ENCODE data around the gene CHD1. TPM values are rescaled to one million over a fixed set of nuclear protein-coding genes. Genes with fewer than 3 reads are reported as not detected.

The CHD1 gene
- total RNA-seq, 1 experiment from 2014 or later, result 52.5 TPM

GRCh38 chr5:98813755-98814154 lies 115.1 kb downstream of the CHD1 start:
- POLR2A ChIA-PET, result no interaction called here
- peaks cover 6% of the 10 kb centered on the region; the same call in 1 of the 2 replicates for H3K9me3 ChIP-seq
- H3K36me3 ChIP-seq (ENCODE audit: control insufficient read depth, insufficient read depth, low read length), result no peaks in the 10 kb centered on the region
- no peak overlapping the region for H3K4me3 ChIP-seq (ENCODE audit: low read depth, low read length)
- no peaks in the 10 kb centered on the region for H3K4me1 Mint-ChIP-seq (ENCODE audit: low read depth, unreplicated experiment)
- no TSS peak for BruUV-seq (replicated peaks)
- CTCF ChIA-PET, result no interaction called here
- intact Hi-C loops (cut with micrococcal nuclease; ENCODE audit: unreplicated experiment), result no loop called here
- no peaks in the 10 kb centered on the region for H3K4me1 ChIP-seq
- no peak overlapping the region for H3K4me3 Mint-ChIP-seq (ENCODE audit: unreplicated experiment)
- no peak overlapping the region for H3K27ac Mint-ChIP-seq (ENCODE audit: unreplicated experiment)
- no peak for DNase-seq
- no peaks in the 10 kb centered on the region for H3K27me3 Mint-ChIP-seq (ENCODE audit: insufficient read depth, unreplicated experiment)
- peaks cover under 1% of the 10 kb centered on the region for H3K9me3 Mint-ChIP-seq (ENCODE audit: unreplicated experiment)
- no peaks in the 10 kb centered on the region for H3K36me3 Mint-ChIP-seq (ENCODE audit: insufficient read depth, unreplicated experiment)
- no peak for TF ChIP-seq CTCF (IDR thresholded peaks at IDR 0.05; ENCODE audit: insufficient read depth in 1 of 2, low read depth in 1 of 2, low read length in 1 of 2, severe bottlenecking in 1 of 2, unreplicated experiment in 1 of 2)
- H3K27me3 ChIP-seq (replicated peaks; ENCODE audit: control insufficient read depth, insufficient read depth, low read length), result no peaks in the 10 kb centered on the region

DNA sequence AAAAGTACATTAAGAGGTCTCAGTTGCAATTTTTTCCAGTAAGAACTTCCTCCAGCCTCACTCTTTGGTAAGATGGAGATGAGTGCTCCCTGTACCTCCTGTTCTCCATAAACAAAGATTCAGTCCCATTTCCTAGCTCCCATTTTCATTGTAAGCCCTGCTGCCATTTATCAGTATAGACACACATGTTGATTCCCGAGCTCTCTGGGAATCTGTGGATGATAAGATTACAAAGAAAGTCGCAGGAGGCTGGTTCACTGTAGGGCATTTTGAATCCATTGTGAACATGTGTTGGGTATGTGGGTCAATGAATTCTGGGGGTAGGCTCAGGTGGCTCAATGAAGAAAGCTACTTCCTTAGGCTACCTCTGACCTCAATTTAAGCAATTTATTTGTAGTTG lies 118.6 kb downstream of the CHD1 start:
- no peak for TF ChIP-seq CTCF (IDR thresholded peaks at IDR 0.05; ENCODE audit: insufficient read depth in 1 of 2, low read depth in 1 of 2, low read length in 1 of 2, severe bottlenecking in 1 of 2, unreplicated experiment in 1 of 2)
- no peaks in the 10 kb centered on the region for H3K27me3 Mint-ChIP-seq (ENCODE audit: insufficient read depth, unreplicated experiment)
- H3K9me3 Mint-ChIP-seq (ENCODE audit: unreplicated experiment), result peaks cover 18% of the 10 kb centered on the region
- intact Hi-C loops (cut with micrococcal nuclease; ENCODE audit: unreplicated experiment), result no loop called here
- Histone ChIP-seq H3K9me3 (peaks cover 7% of the 10 kb centered on the region; the same call in 1 of the 2 replicates), H3K4me1 (no peaks in the 10 kb centered on the region), H3K27me3 (replicated peaks; ENCODE audit: control insufficient read depth, insufficient read depth, low read length) (no peaks in the 10 kb centered on the region), H3K4me3 (ENCODE audit: low read depth, low read length) (no peak overlapping the region), H3K36me3 (ENCODE audit: control insufficient read depth, insufficient read depth, low read length) (no peaks in the 10 kb centered on the region)
- BruUV-seq (replicated peaks), result no TSS peak
- H3K4me3 Mint-ChIP-seq (ENCODE audit: unreplicated experiment), result no peak overlapping the region
- ChIA-PET POLR2A (no interaction called here), CTCF (no interaction called here)
- no peak overlapping the region for H3K27ac Mint-ChIP-seq (ENCODE audit: unreplicated experiment)
- H3K4me1 Mint-ChIP-seq (ENCODE audit: low read depth, unreplicated experiment), result no peaks in the 10 kb centered on the region
- DNase-seq, result no peak
- no peaks in the 10 kb centered on the region for H3K36me3 Mint-ChIP-seq (ENCODE audit: insufficient read depth, unreplicated experiment)

GRCh38 chr5:98807806-98808205 lies 121.0 kb downstream of the CHD1 start:
- H3K27me3 ChIP-seq (replicated peaks; ENCODE audit: control insufficient read depth, insufficient read depth, low read length), result no peaks in the 10 kb centered on the region
- TF ChIP-seq CTCF (IDR thresholded peaks at IDR 0.05; ENCODE audit: insufficient read depth in 1 of 2, low read depth in 1 of 2, low read length in 1 of 2, severe bottlenecking in 1 of 2, unreplicated experiment in 1 of 2), result no peak
- no peak overlapping the region for H3K27ac Mint-ChIP-seq (ENCODE audit: unreplicated experiment)
- H3K4me3 ChIP-seq (ENCODE audit: low read depth, low read length), result no peak overlapping the region
- peaks cover 18% of the 10 kb centered on the region for H3K9me3 Mint-ChIP-seq (ENCODE audit: unreplicated experiment)
- ChIA-PET POLR2A (no interaction called here), CTCF (no interaction called here)
- H3K9me3 ChIP-seq, result peaks cover 7% of the 10 kb centered on the region; the same call in 1 of the 2 replicates
- BruUV-seq (replicated peaks), result no TSS peak
- intact Hi-C loops (cut with micrococcal nuclease; ENCODE audit: unreplicated experiment), result no loop called here
- H3K27me3 Mint-ChIP-seq (ENCODE audit: insufficient read depth, unreplicated experiment), result no peaks in the 10 kb centered on the region
- no peaks in the 10 kb centered on the region for H3K36me3 ChIP-seq (ENCODE audit: control insufficient read depth, insufficient read depth, low read length)
- H3K36me3 Mint-ChIP-seq (ENCODE audit: insufficient read depth, unreplicated experiment), result no peaks in the 10 kb centered on the region
- no peaks in the 10 kb centered on the region for H3K4me1 ChIP-seq
- no peak overlapping the region for H3K4me3 Mint-ChIP-seq (ENCODE audit: unreplicated experiment)
- no peak for DNase-seq
- no peaks in the 10 kb centered on the region for H3K4me1 Mint-ChIP-seq (ENCODE audit: low read depth, unreplicated experiment)

Measured in Caco-2 (cell line).